HG03175 (cell line): Measurements from ENCODE around the gene CREB5.

Experiments used
- ATAC-seq: cut with Tn5 transposase; IDR thresholded peaks from one replicate; pipeline ENCODE4 v1.9.1; 2021; ENCODE audit warnings: mild to moderate bottlenecking, moderate library complexity; ENCODE audit not compliant: unreplicated experiment

CREB5 gene

DNA sequence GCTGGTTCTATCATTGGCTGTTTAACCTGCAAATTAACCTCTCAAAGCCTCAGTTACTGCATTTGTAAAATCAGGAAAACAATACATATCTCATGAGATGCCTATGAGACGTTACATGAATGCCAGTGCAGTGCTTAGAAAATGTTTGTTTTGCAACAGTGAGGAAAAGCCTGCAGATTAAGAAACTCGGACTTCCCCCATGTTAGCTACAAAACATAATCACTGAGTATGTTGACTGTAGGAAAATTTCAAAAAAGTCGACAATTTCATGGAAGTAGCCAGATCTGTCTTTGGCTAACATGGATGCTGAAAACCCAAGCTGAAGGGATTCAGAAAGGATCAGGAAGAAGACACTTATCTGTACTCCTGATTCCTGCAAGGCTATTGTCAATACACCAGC lies 424.4 kb downstream of the CREB5 start:
- ATAC-seq: no peak

DNA sequence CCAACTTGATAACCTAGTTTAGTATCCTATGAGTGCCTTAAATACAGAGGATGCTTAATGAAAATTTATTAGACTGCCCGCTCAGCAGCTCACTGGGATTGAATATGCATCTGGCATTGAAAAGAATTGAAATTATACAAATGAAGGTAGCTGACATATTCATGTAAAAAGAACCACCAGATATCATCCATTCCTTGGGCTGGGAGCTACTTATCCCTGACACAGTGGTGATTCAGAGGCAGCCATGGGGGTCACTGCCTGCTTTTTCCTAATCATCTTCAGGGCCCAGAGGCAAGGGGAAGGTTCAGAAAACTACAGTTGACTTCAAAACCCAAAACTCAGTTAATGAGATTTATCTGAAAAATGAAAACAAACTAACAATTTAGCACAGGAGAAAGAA lies 424.9 kb downstream of the CREB5 start:
- no peak for ATAC-seq

DNA sequence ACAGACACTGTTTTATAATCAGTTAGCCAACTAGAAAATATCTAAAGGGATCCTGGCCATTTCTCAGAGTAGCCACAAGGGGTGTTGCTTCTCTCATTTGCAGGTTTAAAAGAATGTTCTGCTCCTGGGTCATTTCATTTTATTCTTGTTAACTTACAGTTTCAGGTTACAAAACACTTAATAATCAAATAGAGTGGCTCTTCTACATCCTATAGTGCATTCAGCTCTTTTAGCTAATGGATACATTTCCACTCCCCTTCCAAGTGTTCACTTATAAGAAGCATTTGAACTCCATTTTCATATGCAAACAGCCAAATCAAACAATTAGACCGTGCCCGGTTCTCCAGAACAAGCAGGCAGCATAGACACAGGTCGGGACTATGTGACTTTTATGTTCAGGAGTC lies 428.3 kb downstream of the CREB5 start:
- peak; percentile 51 for ATAC-seq

DNA sequence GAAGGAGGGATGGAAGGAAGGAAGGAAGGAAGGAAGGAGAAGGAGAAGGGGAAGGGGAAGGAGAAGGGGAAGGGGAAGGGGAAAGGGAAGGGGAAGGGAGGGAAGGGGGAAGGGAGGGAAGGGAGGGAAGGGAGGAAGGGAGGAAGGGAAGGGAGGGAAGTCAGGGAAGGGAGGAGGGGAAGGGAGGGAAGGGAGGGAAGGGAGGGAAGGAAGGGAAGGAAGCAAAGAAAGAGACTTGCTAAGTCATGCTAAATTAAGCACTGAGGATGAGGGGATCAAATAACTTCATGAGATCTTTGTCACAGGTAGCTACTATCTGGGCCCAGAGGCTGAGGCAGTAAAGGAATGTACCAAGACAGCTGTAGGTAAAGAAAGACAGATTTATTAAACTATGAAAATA lies 429.4 kb downstream of the CREB5 start:
- no peak for ATAC-seq

DNA sequence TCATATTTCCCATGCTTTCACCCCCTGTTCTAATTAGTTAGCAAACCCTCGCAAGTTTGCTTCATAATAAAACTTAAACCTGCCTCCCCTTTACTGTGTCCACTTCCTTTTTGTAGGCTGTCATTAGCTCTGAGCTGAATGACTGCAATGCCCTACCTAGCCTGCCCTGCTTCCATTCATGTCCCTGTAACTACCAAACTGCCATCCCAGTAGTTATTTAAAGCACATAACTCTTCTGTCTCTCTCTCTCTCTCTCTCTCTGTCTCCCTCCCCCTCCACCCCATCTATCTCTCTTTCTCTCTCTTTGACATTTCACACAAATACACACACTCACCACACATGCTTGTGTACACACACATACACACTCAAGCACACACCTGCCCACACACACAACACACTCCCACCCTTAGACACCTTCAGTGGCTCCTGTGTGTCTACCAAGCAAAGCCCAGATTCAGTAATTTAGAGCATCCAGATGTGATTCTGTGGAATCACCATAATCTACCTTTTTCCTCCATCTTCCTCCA lies 430.5 kb downstream of the CREB5 start:
- ATAC-seq: no peak

GRCh38 chr7:28845106-28845505 lies 432.8 kb downstream of the CREB5 start:
- no peak for ATAC-seq

DNA sequence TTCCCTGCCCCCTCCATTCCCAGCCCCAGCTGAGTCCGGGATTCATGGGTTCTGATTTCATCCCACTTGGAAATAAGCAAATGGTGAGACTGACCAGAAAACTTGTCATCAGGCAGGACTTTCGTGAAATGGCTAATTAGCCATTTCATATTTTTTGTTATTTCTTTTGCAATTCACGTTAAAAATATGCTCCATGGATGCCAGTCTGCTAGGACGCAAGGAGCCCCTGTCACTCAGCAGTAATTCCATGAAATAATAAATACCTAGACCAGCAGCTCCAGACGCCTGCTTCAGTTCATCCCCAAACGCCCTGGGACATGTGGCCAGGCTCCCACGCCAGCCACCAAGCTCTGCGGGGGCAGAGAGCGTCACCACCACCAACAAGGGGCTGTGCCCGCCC lies 434.9 kb downstream of the CREB5 start:
- no peak for ATAC-seq

DNA sequence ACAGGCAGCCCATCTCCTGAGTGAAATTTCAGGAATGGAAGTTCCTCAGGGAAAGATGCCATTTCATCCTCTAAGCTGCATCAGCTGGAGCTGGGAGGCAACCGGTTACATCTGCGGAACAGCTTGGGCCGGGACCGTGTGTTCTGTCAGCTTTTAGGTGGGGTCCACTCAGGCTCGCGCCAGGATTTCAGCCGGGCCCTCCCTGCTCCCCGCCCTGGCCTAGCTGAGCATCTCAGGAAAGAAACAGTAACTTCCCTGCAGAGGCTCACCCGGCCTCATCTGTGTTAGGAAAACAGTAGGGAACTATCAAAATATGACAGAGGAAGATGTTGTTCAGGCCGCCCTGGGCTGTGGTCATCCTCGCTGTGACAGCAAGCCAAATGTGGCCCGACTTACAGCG lies 435.4 kb downstream of the CREB5 start:
- ATAC-seq: no peak

- ATAC-seq: no peak
These were observed 436.6 kb downstream of the CREB5 start for GRCh38 chr7:28848906-28849305.

DNA sequence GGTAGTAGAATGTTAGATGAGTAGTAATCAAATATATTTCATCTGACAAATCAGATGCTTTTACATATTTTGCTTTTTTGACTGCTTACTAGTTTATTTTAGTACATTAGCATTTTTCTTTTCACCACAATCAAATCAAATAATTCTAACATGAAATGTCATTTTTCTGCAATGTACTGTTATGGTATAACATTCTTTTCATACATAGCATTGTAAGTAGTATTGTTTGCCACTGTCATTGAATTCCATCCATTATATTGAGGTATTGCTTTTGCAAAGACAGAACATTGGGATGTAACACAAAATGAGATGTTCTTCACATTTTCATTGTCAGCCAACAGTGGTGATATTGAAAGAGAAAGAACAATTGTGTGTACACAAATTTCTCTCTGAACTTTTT lies 438.4 kb downstream of the CREB5 start:
- ATAC-seq: no peak

- no peak for ATAC-seq
These were observed 440.8 kb downstream of the CREB5 start for GRCh38 chr7:28853150-28853549.

DNA sequence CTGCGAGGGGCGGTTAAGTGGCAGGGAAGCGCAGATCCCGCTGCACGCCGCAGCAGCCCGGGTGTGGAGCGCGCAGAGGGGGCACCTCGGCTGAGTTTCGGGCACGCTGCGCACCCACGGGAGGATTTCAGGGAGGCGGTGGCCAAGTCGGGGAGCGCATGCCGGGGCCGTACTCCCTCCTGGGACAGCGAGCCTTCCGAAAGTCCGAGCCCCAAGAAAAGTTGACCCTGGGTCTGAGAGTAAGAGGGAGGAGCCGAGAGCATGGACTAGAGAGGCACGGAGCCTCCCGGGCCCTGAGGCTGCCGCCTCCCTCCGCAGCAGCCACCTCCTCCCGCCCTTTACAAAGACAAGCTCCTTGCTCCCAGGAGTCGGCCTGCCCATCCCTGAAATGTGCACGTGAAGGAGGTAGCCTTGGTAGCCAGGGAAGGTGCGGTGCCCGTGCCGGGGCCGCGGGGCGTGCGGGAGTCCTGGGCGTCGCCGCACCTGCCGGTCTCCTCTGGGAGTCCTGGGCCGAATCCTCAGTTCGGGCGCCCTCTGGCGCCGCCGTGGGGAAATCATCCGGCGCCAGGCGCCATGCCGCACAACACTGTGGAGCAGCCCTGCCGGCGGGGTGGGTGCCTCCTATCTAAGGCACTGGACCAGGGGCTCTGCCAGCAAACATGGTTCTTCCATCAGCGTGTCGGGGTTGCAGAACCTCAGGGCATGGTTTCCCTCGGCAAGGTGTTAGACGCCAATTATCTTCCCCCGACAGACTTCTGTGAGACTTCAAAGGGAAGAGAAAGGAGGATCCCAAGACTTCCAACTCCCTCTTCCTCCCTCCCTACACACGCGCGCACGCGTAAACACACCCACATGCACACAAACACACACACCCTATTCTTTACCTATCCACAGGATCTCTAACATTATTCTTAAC lies 441.8 kb downstream of the CREB5 start:
- ATAC-seq: peak; percentile 98

DNA sequence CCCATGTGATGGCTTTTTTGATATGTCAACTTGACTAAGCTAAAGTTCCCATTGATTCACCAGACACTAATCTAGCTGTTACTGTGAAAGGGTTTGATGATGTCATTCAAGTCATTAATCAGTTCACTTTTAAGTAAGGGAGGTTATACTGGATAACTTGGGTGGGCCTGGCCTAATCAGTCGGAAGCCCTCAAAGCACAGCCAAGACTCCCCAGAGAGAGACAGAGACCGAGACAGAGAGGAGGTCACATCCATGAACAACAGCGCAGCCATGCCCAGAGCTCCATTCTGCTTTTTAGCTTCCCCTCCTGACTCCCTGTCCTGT lies 442.4 kb downstream of the CREB5 start:
- no peak for ATAC-seq

- ATAC-seq: no peak
These were observed 443.4 kb downstream of the CREB5 start for GRCh38 chr7:28855538-28856217.

DNA sequence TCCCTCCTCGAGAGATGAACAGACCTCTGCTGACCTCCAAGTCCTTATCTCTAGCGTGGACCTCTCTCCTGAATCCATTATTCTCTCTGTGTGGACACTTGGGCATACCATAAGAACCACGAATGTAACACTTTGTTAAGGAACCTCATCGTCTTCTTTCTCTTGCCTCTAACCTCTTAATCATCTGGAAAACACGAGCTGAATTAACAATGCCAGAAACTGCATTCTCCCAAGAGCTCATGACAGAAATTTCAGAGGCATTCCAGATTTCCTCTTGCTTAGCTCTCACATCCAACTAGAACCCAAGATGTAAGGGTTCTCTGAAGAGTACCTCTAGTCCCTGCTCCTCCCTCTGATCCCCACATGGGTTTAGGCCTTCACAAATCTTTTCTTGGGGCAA lies 444.3 kb downstream of the CREB5 start:
- ATAC-seq: no peak

GRCh38 chr7:28858206-28858605 lies 445.9 kb downstream of the CREB5 start:
- no peak for ATAC-seq

- no peak for ATAC-seq
These were observed 446.6 kb downstream of the CREB5 start for GRCh38 chr7:28858895-28859294.

DNA sequence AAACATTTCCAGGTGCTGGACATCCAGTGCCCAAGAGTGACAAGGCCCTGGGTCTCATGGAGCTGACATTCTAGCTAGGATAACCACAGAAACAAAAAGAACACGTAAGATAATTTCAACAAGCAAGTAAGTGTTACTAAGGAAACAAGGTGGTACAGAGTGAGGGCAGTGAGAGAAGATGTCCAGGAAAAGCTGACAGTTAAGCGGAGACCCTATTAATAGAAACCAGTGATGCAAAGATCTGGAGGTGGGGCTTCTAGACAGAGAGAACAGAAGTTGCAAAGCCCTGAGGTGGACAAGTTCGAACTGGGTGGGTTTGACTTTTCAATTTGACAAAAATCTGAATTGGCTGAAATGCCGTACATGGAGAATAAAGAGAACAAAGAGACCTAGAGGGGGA lies 449.5 kb downstream of the CREB5 start:
- ATAC-seq: no peak

DNA sequence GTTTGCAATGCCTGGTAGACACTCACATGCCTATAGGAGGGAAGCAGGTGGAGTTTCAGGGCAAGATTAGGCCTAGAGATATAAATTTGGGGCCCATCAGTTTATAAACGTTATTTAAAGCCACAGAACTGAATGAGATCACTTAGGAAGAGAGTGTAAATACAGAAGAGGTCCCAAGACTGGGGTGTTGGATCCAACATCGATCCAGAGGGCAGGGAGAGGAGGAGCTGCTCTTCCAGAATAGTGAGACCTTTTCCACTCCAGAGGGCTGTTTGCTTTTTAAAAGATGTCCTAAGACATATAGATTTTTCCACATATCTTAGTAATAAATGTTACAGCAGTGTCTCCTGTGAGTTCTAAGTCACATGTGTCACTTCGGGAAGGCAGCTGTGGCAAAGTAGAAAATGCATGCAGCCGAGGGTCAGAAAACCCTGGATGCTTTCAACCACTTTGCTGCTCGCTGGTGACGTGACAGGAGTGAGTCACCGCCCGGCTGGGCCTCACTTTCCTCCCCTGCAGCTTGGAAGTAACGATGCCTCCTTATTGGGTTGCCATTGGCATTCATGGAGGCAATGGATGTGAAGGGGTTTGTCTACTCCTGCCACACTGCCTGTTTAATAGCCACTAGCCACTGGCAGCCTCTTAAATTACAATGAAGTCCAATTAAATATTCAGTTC lies 450.4 kb downstream of the CREB5 start:
- no peak for ATAC-seq

DNA sequence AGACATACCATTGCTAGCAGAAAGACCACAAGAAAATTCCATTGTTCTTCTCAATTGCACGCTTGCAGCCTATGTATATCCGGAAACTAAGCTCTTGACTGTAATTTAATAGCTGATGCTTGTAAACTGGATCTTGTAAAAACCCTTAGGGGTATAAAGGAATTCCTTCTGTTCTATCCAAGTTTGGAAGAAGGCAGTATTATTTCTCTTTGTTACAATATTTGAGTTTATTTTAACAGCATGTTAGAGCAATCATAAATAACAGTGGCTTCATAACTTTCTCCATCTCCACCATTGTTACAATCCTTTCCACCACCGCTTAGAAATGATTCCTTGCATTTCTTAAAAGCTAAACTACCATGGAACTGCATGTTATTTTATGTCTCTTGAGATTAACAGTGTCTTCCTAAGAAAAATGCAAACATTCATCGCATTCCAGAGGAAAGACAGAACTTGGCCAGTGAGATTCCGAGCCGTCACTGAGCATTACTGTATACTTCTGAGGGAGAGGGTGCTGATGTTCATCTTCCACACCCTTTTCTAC lies 453.4 kb downstream of the CREB5 start:
- no peak for ATAC-seq

DNA sequence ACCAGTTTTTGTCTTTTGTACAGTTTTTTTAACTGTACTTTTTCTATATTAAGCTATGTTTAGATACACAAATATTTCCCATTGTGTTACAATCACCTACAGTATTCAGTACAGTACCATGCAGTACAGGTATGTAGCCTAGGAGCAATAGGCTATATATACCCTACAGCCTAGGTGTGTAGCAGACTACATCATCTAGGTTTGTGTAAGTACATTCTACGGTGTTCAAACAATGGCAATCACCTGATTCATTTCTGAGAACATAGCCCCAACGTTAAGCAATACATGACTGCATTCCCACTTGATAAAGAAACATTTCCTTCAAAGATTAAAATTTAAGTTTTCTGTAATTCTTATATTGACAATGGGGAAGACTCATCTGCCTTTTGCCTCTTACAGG lies 456.4 kb downstream of the CREB5 start:
- ATAC-seq: no peak
